Choroid plexus epithelial cell (primary cell): ENCODE measurements around the gene FAM110A.
"Not testable (repeated sequence)": the region's sequence is repeated elsewhere in the genome, so short reads cannot be mapped to it uniquely, and the experiment has no call there.

Experiments used
- DNase-seq: peaks from one replicate; pipeline ENCODE4 v3.0.0-alpha.2; 2010; ENCODE audit warnings: low read depth
- H3K4me3 ChIP-seq: 2 replicates; pipeline ENCODE4 v1.5.1; 2011; ENCODE audit warnings: low read depth, mild to moderate bottlenecking, control low read depth, low read length, moderate library complexity
- TF ChIP-seq, protein P1 (sequence below): conservative IDR thresholded peaks from 2 replicates; pipeline ENCODE4 v1.5.1; 2011; ENCODE audit warnings: low read depth, mild to moderate bottlenecking, control low read depth, inconsistent platforms, low read length, moderate library complexity

The FAM110A gene

DNA sequence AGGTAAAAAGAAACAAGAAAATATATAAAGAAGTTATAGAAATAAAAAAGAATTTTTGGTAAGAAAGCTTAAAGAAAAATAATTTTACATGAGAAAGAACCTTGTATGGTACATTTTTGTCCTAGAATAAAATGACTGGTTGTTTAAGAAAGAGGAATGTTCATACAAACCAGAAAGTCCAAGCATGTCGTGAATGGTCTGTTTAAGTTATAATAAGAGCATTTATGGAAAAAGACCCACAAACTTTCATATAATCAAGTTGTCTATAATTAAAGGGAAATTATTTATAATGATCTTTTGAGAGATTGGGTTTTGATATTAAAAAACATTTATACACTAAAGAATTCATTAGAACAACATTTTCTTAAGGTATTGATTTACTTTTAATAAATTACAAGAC is 27.8 kb upstream of the FAM110A start:
- TF ChIP-seq, protein P1, sequence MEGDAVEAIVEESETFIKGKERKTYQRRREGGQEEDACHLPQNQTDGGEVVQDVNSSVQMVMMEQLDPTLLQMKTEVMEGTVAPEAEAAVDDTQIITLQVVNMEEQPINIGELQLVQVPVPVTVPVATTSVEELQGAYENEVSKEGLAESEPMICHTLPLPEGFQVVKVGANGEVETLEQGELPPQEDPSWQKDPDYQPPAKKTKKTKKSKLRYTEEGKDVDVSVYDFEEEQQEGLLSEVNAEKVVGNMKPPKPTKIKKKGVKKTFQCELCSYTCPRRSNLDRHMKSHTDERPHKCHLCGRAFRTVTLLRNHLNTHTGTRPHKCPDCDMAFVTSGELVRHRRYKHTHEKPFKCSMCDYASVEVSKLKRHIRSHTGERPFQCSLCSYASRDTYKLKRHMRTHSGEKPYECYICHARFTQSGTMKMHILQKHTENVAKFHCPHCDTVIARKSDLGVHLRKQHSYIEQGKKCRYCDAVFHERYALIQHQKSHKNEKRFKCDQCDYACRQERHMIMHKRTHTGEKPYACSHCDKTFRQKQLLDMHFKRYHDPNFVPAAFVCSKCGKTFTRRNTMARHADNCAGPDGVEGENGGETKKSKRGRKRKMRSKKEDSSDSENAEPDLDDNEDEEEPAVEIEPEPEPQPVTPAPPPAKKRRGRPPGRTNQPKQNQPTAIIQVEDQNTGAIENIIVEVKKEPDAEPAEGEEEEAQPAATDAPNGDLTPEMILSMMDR: no peak
- H3K4me3 ChIP-seq: no peak overlapping the region
- peak; percentile 23 for DNase-seq

DNA sequence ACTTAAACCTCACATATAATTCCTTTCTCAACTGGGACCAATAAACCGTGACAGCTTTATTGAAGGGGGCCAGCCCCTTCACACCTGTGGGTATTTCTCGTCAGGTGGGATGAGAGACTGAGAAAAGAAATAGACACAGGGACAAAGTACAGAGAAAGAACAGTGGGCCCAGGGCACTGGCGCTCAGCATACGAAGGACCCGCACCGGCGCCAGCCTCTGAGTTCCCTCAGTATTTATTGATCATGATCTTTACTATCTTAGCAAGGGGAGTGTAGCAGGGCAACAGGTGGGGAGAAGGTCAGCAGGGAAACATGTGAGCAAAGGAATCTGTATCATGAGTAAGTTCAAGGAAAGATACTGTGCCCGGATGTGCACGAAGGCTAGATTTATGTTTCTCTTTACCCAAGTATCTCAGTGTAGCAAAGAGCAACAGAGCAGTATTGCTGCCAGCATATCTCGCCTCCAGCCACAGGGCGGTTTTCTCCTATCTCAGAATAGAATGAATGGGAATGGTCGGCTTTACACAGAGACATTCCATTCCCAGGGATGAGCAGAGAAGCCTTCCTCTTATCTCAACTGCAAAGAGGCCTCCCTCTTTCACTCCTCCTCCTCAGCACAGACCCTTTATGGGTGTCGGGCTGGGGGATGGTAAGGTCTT is 21.6 kb upstream of the FAM110A start:
- DNase-seq, H3K4me3 ChIP-seq: not testable (repeated sequence)

- not testable (repeated sequence) for DNase-seq, H3K4me3 ChIP-seq
Observed at GRCh38 chr20:812435-812814, 21.1 kb upstream of the FAM110A start.

DNA sequence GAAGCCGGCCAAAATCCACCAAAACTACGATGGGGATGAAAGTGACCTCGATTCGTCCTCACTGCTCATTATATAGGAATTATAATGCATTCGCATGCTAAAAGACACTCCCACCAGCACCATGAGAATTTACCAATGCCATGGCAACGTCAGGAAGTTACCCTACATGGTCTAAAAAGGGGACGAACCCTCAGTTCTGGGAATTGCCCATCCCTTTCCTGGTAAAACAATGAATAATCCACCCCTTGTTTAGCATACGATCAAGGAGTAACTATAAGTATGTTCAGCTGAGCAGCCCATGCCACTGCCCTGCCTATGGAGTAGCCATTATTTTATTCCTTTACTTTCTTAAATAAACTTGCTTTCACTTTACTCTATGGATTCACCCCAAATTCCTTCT is 20.1 kb upstream of the FAM110A start:
- no peak for DNase-seq
- TF ChIP-seq, protein P1: no peak
- no peak overlapping the region for H3K4me3 ChIP-seq

GRCh38 chr20:815226-815625 is 18.3 kb upstream of the FAM110A start:
- TF ChIP-seq, protein P1: no peak
- no peak overlapping the region for H3K4me3 ChIP-seq
- DNase-seq: no peak

DNA sequence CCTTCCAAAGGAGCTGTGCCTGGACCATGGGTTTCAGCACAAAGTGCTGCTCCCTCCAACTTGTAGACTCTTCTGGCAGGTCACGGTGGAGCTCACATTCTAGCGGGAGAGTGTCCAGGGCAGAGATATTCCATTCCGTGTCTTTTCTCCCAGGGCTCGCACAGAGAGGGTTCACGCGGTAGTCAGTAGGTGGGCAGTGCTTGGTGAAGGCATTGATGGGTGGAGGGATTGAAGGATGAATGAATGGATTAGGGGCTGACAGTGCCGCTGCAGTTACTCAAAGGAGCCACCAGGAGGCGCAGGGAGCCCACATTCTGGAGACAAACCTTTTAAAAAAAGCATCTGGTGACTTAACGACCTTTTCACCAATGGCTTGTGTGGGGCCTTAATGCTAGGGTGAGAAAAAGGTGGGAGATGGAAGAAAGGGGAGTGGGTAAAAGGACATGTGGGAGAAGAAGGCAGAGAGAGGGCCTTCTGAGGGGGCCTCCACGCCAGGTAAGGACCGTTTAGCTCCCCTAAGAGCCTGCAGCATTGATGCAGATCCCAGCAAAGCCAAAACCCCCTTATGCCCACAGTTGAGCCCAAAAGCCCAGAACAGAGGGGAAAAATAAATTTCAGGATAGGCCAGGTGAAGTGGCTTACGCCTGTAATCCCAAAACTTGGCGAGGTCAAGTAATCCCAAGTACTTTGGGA is 17.5 kb upstream of the FAM110A start:
- DNase-seq: peak; percentile 70
- no peak overlapping the region for H3K4me3 ChIP-seq
- TF ChIP-seq, protein P1: peak; percentile 98

DNA sequence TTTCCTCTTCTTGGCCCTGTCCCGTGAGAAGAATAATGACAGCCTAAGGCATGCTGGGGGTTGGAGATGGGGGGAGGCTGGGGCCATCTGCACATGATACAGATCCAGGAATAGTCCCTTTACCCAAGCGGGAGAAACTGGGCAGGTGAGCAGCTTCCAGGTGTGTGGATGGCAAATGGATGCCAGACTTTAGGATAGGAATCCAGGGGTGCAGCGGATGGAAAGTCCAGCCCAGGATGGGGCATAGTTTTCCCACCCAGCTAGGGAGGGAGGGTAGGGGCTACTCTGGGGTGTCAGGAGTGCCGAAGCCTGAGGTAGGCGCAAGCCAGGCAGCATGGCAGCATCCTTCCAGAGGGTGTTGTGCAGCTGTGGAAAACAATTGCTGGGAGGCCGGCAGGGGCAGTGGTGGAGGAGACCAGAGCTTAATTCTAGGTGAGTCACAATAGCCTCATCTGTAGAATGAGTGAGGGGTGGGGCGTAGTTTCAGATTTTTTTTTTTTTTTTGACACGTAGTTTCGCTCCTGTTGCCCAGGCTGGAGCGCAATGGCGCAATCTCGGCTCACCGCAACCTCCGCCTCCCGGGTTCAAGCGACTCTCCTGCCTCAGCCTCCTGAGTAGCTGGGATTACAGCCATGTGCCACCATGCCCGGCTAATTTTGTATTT is 15.4 kb upstream of the FAM110A start:
- TF ChIP-seq, protein P1: no peak
- no peak for DNase-seq
- no peak overlapping the region for H3K4me3 ChIP-seq
